ENCODE measurements around the gene WIPF1.

The WIPF1 gene

GRCh38 chr2:174630107-174630506 is 32.5 kb upstream of the WIPF1 start:
- Mint-ChIP-seq H3K27ac (no peak overlapping the region), H3K36me3 (ENCODE audit: low read depth) (peaks cover 67% of the 10 kb centered on the region), H3K27me3 (ENCODE audit: low read depth) (no peaks in the 10 kb centered on the region), H3K4me3 (peak overlapping the region; percentile 87), H3K9me3 (no peaks in the 10 kb centered on the region), H3K4me1 (ENCODE audit: low read depth) (peaks cover 63% of the 10 kb centered on the region)
- no peak for DNase-seq (ENCODE audit: low spot score)

DNA sequence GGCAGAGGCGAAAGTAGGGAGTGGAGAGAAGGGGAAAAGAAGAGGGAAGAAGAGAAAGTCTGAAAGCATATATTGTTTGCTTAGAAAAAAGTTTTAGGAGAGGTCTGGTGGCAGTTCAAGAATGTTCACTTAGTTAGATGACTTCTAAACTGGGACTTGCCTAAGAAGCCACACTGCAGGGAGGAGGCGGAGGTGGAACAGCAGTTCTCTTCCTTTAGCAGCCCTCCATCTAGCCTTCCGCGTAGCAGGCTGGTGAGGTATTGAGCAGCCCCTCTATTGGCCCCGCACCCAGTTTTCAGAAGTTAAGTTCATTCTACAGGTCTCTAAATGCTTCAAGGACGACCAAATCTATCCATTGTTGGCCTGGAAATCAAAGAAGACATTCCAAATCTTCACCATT is 31.9 kb upstream of the WIPF1 start:
- Mint-ChIP-seq H3K4me1 (ENCODE audit: low read depth) (peaks cover 60% of the 10 kb centered on the region), H3K4me3 (peak overlapping the region; percentile 87), H3K27me3 (ENCODE audit: low read depth) (no peaks in the 10 kb centered on the region), H3K36me3 (ENCODE audit: low read depth) (peaks cover 70% of the 10 kb centered on the region), H3K27ac (peak overlapping the region; percentile 7), H3K9me3 (no peaks in the 10 kb centered on the region)
- DNase-seq (ENCODE audit: low spot score), result no peak

DNA sequence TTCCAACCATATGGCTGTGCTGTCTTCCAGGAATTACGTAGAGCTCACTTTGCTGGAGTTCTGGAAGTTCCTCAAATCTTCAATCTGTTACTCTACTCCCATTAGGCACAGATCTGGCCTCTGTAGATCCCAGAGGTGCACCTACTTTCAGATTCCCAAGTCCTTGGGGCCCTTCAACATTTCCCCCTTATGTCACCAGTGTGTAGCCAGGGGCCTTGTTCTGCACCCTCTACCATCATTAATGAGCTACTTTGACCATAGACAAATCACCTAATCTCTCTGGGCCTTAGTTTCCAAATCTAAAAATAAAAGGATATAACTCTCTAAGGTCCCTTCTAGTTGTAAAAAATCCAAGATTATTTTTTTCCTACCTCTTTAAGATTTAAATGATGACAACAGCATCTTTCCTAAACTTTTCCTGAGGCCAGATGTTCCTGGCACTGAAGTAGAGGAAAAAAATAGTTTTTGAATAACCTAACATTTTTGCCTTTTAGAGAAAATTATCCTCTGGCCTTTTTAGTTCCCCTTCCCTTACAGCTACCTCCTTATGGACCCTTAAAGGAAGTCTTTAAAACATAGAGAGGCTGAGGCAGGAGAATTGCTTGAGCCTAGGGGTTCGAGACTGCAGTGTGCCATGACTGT is 31.0 kb upstream of the WIPF1 start:
- DNase-seq (ENCODE audit: low spot score), result no peak
- no peak overlapping the region for H3K4me3 Mint-ChIP-seq
- H3K4me1 Mint-ChIP-seq (ENCODE audit: low read depth), result peaks cover 66% of the 10 kb centered on the region
- H3K27ac Mint-ChIP-seq, result no peak overlapping the region
- peaks cover 76% of the 10 kb centered on the region for H3K36me3 Mint-ChIP-seq (ENCODE audit: low read depth)
- no peaks in the 10 kb centered on the region for H3K27me3 Mint-ChIP-seq (ENCODE audit: low read depth)
- H3K9me3 Mint-ChIP-seq, result no peaks in the 10 kb centered on the region

DNA sequence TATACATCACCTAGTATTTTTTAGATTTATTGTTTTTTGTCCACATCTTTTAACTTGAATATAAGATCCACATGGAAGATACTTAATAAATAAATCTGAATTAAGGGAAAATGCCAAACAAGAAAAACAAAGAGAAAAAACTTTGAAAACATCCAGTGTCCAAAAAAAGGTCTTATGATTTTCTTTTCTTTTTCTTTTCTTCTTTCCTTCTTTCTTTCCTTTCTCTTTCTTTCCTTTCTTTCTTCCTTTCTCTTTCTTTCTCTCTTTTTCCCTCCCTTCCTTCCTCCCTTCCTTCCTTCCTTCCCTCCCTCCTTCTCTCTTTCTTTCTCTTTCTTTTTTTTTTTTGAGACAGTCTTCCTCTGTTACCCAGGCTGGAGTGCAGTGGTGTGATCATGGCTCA is 29.6 kb upstream of the WIPF1 start:
- DNase-seq (ENCODE audit: low spot score), result no peak
- peaks cover 73% of the 10 kb centered on the region for H3K36me3 Mint-ChIP-seq (ENCODE audit: low read depth)
- H3K27me3 Mint-ChIP-seq (ENCODE audit: low read depth), result no peaks in the 10 kb centered on the region
- no peak overlapping the region for H3K4me3 Mint-ChIP-seq
- peaks cover 66% of the 10 kb centered on the region for H3K4me1 Mint-ChIP-seq (ENCODE audit: low read depth)
- no peaks in the 10 kb centered on the region for H3K9me3 Mint-ChIP-seq
- peak overlapping the region; percentile 0 for H3K27ac Mint-ChIP-seq

- Mint-ChIP-seq H3K27me3 (ENCODE audit: low read depth) (no peaks in the 10 kb centered on the region), H3K4me1 (ENCODE audit: low read depth) (peaks cover 58% of the 10 kb centered on the region), H3K36me3 (ENCODE audit: low read depth) (peaks cover 66% of the 10 kb centered on the region), H3K4me3 (no peak overlapping the region), H3K9me3 (no peaks in the 10 kb centered on the region), H3K27ac (peak overlapping the region; percentile 7)
- no peak for DNase-seq (ENCODE audit: low spot score)
Measured at GRCh38 chr2:174624895-174625430, 27.4 kb upstream of the WIPF1 start.

DNA sequence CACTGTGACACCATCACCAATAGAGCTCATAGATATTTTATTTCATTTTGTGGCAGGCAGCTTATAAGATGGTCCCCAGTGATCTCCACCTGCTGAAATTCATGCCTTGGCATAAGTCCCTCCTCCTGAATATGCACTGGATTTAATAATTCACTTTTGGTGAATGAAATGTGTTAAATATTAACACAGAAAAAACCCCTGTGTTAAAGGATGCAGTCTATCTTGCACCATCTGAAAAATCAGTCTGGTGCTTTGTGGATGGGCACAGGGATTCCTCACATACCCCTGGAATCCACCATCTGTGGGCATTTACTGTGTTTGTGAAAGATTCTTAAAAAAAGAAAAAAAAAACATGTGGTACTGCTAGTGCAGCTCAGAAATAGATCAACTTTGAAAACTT is 26.1 kb upstream of the WIPF1 start:
- no peak overlapping the region for H3K4me3 Mint-ChIP-seq
- DNase-seq (ENCODE audit: low spot score), result no peak
- H3K9me3 Mint-ChIP-seq, result no peaks in the 10 kb centered on the region
- H3K27ac Mint-ChIP-seq, result peak overlapping the region; percentile 27
- no peaks in the 10 kb centered on the region for H3K27me3 Mint-ChIP-seq (ENCODE audit: low read depth)
- H3K4me1 Mint-ChIP-seq (ENCODE audit: low read depth), result peaks cover 53% of the 10 kb centered on the region
- peaks cover 63% of the 10 kb centered on the region for H3K36me3 Mint-ChIP-seq (ENCODE audit: low read depth)

GRCh38 chr2:174623106-174623637 is 25.6 kb upstream of the WIPF1 start:
- H3K27me3 Mint-ChIP-seq (ENCODE audit: low read depth), result no peaks in the 10 kb centered on the region
- H3K27ac Mint-ChIP-seq, result no peak overlapping the region
- H3K4me3 Mint-ChIP-seq, result no peak overlapping the region
- H3K4me1 Mint-ChIP-seq (ENCODE audit: low read depth), result peaks cover 52% of the 10 kb centered on the region
- no peaks in the 10 kb centered on the region for H3K9me3 Mint-ChIP-seq
- peaks cover 60% of the 10 kb centered on the region for H3K36me3 Mint-ChIP-seq (ENCODE audit: low read depth)
- no peak for DNase-seq (ENCODE audit: low spot score)

GRCh38 chr2:174621323-174621722 is 23.7 kb upstream of the WIPF1 start:
- Mint-ChIP-seq H3K27me3 (ENCODE audit: low read depth) (no peaks in the 10 kb centered on the region), H3K4me1 (ENCODE audit: low read depth) (peaks cover 57% of the 10 kb centered on the region), H3K4me3 (no peak overlapping the region), H3K36me3 (ENCODE audit: low read depth) (peaks cover 59% of the 10 kb centered on the region), H3K27ac (no peak overlapping the region), H3K9me3 (no peaks in the 10 kb centered on the region)
- no peak for DNase-seq (ENCODE audit: low spot score)

DNA sequence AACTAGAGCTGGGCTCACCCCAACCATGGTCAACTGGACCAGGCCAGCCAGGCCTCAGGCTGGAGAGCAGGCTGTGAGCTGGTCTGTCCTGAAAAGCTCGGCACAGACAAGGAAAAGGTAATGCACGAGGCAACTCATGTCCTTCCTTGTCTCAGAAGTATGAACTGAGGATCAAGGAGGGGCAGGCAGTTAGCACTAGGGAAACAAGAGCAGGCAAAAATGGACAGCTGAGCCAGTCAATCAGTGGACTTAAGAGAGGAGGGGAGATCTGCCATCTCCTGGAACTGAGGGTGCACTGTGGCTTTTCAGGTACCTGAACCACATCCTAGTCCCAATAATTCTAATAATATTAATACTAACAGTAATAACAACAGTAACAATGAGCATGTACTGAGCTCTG is 20.6 kb upstream of the WIPF1 start:
- peaks cover 61% of the 10 kb centered on the region for H3K36me3 Mint-ChIP-seq (ENCODE audit: low read depth)
- peak overlapping the region; percentile 75 for H3K4me3 Mint-ChIP-seq
- H3K9me3 Mint-ChIP-seq, result no peaks in the 10 kb centered on the region
- peaks cover 59% of the 10 kb centered on the region for H3K4me1 Mint-ChIP-seq (ENCODE audit: low read depth)
- no peak for DNase-seq (ENCODE audit: low spot score)
- peak overlapping the region; percentile 88 for H3K27ac Mint-ChIP-seq
- no peaks in the 10 kb centered on the region for H3K27me3 Mint-ChIP-seq (ENCODE audit: low read depth)

DNA sequence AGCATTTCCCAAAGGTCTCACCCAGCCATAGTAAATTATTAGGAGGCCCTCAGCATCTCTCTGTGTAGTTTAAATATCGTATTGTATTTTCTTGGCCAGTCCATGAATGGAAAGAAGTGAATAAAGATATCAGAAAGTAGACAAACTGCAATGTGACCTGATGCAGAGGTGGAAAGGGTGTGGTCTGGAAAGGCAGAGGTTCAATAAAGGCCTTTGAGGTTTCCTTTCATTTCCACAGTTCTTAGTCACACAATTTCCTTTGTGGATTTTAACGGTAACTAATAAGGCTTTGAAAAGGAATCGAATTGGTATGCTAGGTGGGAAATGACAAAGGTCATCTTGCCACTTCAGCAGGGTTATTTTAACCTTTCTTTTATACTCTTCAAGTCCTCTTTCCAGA is 20.1 kb upstream of the WIPF1 start:
- Mint-ChIP-seq H3K27me3 (ENCODE audit: low read depth) (no peaks in the 10 kb centered on the region), H3K36me3 (ENCODE audit: low read depth) (peaks cover 62% of the 10 kb centered on the region), H3K27ac (peak overlapping the region; percentile 88), H3K4me1 (ENCODE audit: low read depth) (peaks cover 58% of the 10 kb centered on the region), H3K9me3 (no peaks in the 10 kb centered on the region), H3K4me3 (peak overlapping the region; percentile 75)
- no peak for DNase-seq (ENCODE audit: low spot score)

GRCh38 chr2:174617120-174617519 is 19.5 kb upstream of the WIPF1 start:
- Mint-ChIP-seq H3K9me3 (no peaks in the 10 kb centered on the region), H3K4me3 (peak overlapping the region; percentile 75), H3K36me3 (ENCODE audit: low read depth) (peaks cover 62% of the 10 kb centered on the region), H3K27ac (peak overlapping the region; percentile 88), H3K27me3 (ENCODE audit: low read depth) (no peaks in the 10 kb centered on the region), H3K4me1 (ENCODE audit: low read depth) (peaks cover 62% of the 10 kb centered on the region)
- DNase-seq (ENCODE audit: low spot score), result no peak

DNA sequence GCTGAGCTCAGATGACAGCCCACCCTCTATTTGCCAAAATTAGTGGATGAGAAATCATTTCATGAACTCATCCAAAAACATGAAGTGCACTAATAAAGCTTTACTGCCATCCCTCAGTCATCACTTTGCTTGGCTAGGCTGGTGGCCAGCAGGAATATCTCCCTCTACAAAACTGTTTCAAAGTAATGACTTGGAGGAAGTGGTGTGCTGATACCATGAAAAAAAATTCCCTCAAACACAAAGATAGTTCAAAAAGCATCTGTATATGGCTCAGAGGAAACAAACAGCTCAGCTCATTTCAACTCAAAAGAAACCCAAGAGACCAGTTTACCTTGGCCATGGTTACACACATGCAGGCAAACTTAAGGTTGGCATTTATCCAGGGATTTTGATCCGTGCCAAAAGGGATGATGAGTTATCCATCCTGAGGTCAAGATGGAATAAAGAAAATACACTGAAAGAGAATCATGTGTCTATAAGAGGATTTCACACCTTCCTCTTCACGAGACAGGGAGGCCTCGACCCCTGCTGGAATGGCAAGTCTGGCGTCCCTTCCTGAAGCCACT is 18.4 kb upstream of the WIPF1 start:
- DNase-seq (ENCODE audit: low spot score), result no peak
- H3K27me3 Mint-ChIP-seq (ENCODE audit: low read depth), result no peaks in the 10 kb centered on the region
- H3K36me3 Mint-ChIP-seq (ENCODE audit: low read depth), result peaks cover 65% of the 10 kb centered on the region
- H3K4me3 Mint-ChIP-seq, result peak overlapping the region; percentile 50
- H3K9me3 Mint-ChIP-seq, result no peaks in the 10 kb centered on the region
- H3K27ac Mint-ChIP-seq, result peak overlapping the region; percentile 74
- peaks cover 70% of the 10 kb centered on the region for H3K4me1 Mint-ChIP-seq (ENCODE audit: low read depth)

GRCh38 chr2:174614261-174614660 is 16.7 kb upstream of the WIPF1 start:
- Mint-ChIP-seq H3K27ac (no peak overlapping the region), H3K27me3 (ENCODE audit: low read depth) (no peaks in the 10 kb centered on the region), H3K9me3 (no peaks in the 10 kb centered on the region), H3K4me1 (ENCODE audit: low read depth) (peaks cover 73% of the 10 kb centered on the region), H3K36me3 (ENCODE audit: low read depth) (peaks cover 65% of the 10 kb centered on the region), H3K4me3 (no peak overlapping the region)
- no peak for DNase-seq (ENCODE audit: low spot score)

GRCh38 chr2:174613531-174613930 is 15.9 kb upstream of the WIPF1 start:
- Mint-ChIP-seq H3K4me1 (ENCODE audit: low read depth) (peaks cover 75% of the 10 kb centered on the region), H3K4me3 (no peak overlapping the region), H3K27me3 (ENCODE audit: low read depth) (no peaks in the 10 kb centered on the region), H3K27ac (no peak overlapping the region), H3K36me3 (ENCODE audit: low read depth) (peaks cover 61% of the 10 kb centered on the region), H3K9me3 (no peaks in the 10 kb centered on the region)
- no peak for DNase-seq (ENCODE audit: low spot score)
